Brain microvascular endothelial cell (primary cell): Measurements from ENCODE around the gene MYO1A.

Experiments
- DNase-seq: peaks from one replicate; pipeline ENCODE4 v3.0.0-alpha.2; 2020
- H3K27ac ChIP-seq: fragments of 250-450 bp; sonication (Bioruptor Pico); 2 replicates; pipeline ENCODE4 v1.5.1; 2020; ENCODE audit warnings: mild to moderate bottlenecking, moderate library complexity
- H3K27me3 ChIP-seq: fragments of 250-450 bp; sonication (Bioruptor Pico); replicated peaks from 2 replicates; pipeline ENCODE4 v1.5.1; 2020; ENCODE audit warnings: mild to moderate bottlenecking
- H3K36me3 ChIP-seq: fragments of 250-450 bp; sonication (Bioruptor Pico); replicated peaks from 2 replicates; pipeline ENCODE4 v1.5.1; 2020; ENCODE audit warnings: mild to moderate bottlenecking
- H3K4me3 ChIP-seq: 2 replicates; pipeline ENCODE4 v1.5.1; 2011; ENCODE audit warnings: low read depth, mild to moderate bottlenecking, control low read depth, low read length, moderate library complexity
- in situ Hi-C: cut with HindIII; loops from 2 replicates; pipeline ENCODE4 v1.10.0; 2017; ENCODE audit warnings: low sequenced_read_pairs, low pct_ligation_motif_present
- TF ChIP-seq, protein P1 (sequence below): IDR thresholded peaks from 2 replicates; pipeline ENCODE4 v1.5.1; 2011; ENCODE audit warnings: low read depth, mild to moderate bottlenecking, moderate library complexity, low read length, control low read depth, inconsistent platforms; ENCODE audit errors: missing control alignments

The MYO1A gene

GRCh38 chr12:57096099-57096572 lies 46.2 kb upstream of the MYO1A start:
- no peak overlapping the region for H3K27ac ChIP-seq
- TF ChIP-seq, protein P1, sequence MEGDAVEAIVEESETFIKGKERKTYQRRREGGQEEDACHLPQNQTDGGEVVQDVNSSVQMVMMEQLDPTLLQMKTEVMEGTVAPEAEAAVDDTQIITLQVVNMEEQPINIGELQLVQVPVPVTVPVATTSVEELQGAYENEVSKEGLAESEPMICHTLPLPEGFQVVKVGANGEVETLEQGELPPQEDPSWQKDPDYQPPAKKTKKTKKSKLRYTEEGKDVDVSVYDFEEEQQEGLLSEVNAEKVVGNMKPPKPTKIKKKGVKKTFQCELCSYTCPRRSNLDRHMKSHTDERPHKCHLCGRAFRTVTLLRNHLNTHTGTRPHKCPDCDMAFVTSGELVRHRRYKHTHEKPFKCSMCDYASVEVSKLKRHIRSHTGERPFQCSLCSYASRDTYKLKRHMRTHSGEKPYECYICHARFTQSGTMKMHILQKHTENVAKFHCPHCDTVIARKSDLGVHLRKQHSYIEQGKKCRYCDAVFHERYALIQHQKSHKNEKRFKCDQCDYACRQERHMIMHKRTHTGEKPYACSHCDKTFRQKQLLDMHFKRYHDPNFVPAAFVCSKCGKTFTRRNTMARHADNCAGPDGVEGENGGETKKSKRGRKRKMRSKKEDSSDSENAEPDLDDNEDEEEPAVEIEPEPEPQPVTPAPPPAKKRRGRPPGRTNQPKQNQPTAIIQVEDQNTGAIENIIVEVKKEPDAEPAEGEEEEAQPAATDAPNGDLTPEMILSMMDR, result no peak
- peaks cover 67% of the 10 kb centered on the region for H3K36me3 ChIP-seq
- no peak overlapping the region for H3K4me3 ChIP-seq
- no peak for DNase-seq
- in situ Hi-C loops, result no loop called here
- no peaks in the 10 kb centered on the region for H3K27me3 ChIP-seq

- in situ Hi-C loops, result no loop called here
- Histone ChIP-seq H3K36me3 (peaks cover 74% of the 10 kb centered on the region), H3K4me3 (no peak overlapping the region), H3K27me3 (no peaks in the 10 kb centered on the region), H3K27ac (no peak overlapping the region)
- no peak for DNase-seq
- TF ChIP-seq, protein P1, result no peak
These were observed 45.5 kb upstream of the MYO1A start for GRCh38 chr12:57095440-57095839.

GRCh38 chr12:57094208-57095160 lies 44.6 kb upstream of the MYO1A start:
- DNase-seq, result no peak
- H3K4me3 ChIP-seq, result no peak overlapping the region
- H3K36me3 ChIP-seq, result peaks cover 70% of the 10 kb centered on the region

GRCh38 chr12:57093415-57094207 lies 43.7 kb upstream of the MYO1A start:
- peak; percentile 74 for DNase-seq
- Histone ChIP-seq H3K27ac (peak overlapping the region; percentile 18), H3K36me3 (peaks cover 67% of the 10 kb centered on the region), H3K27me3 (no peaks in the 10 kb centered on the region), H3K4me3 (peak overlapping the region; percentile 26)
- in situ Hi-C loops, result no loop called here
- TF ChIP-seq, protein P1, result peak; percentile 78

More at GRCh38 chr12:57094208-57095160, 44.6 kb upstream of the MYO1A start:
- TF ChIP-seq, protein P1, result no peak
- in situ Hi-C loops, result no loop called here
- Histone ChIP-seq H3K27me3 (no peaks in the 10 kb centered on the region), H3K27ac (peak overlapping the region; percentile 9)

- peaks cover 60% of the 10 kb centered on the region for H3K36me3 ChIP-seq
- no peak for DNase-seq
- TF ChIP-seq, protein P1, result no peak
- H3K27me3 ChIP-seq, result no peaks in the 10 kb centered on the region
- in situ Hi-C loops, result no loop called here
- H3K27ac ChIP-seq, result peak overlapping the region; percentile 18
- H3K4me3 ChIP-seq, result peak overlapping the region; percentile 12
These were observed 43.0 kb upstream of the MYO1A start for GRCh38 chr12:57092876-57093414.
